ENCODE data around the gene ARAP2. TPM values are rescaled to one million over a fixed set of nuclear protein-coding genes. Genes with fewer than 3 reads are reported as not detected.

The ARAP2 gene
- total and polyA plus RNA-seq, 9 of the 15 experiments (the other 6 are each of a cell fraction or from before 2014, with no cell fraction given) = 0.03 to 0.35 (median 0.11) TPM; not detected in 4

GRCh38 chr4:36249610-36250009, 5.3 kb upstream of the ARAP2 start (continued):
- TF ChIP-seq, protein P1, sequence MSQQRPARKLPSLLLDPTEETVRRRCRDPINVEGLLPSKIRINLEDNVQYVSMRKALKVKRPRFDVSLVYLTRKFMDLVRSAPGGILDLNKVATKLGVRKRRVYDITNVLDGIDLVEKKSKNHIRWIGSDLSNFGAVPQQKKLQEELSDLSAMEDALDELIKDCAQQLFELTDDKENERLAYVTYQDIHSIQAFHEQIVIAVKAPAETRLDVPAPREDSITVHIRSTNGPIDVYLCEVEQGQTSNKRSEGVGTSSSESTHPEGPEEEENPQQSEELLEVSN (IDR thresholded peaks at IDR 0.05; ENCODE audit: borderline replicate concordance in 1 of 2, extremely low read depth in 1 of 2, insufficient read depth in 1 of 2, insufficient read length in 1 of 2, low read depth in 1 of 2, low read length in 1 of 2, poor library complexity in 1 of 2, severe bottlenecking in 1 of 2) = no peak
- TF ChIP-seq DEAF1 (CRISPR knock-in tag; IDR thresholded peaks at IDR 0.05) (no peak), PHB2 (IDR thresholded peaks at IDR 0.05; ENCODE audit: low read depth) (no peak), ZNF707 (CRISPR knock-in tag; conservative IDR thresholded peaks at IDR 0.05) (no peak)

GRCh38 chr4:36243355-36244256, 708 bp downstream of the ARAP2 start:
- H3K4me3 ChIP-seq = no peak overlapping the region
- no peaks in the 10 kb centered on the region for H3K27me3 ChIP-seq (ENCODE audit: control insufficient read depth in 2 of 2, insufficient read depth in 2 of 2, low read length in 2 of 2)
- no peaks in the 10 kb centered on the region for H3K36me3 ChIP-seq (ENCODE audit: control insufficient read depth, insufficient read depth, low read length)
- H3K9ac ChIP-seq (ENCODE audit: insufficient read depth in 1 of 2, low read depth in 2 of 2, low read length in 2 of 2) = no peak overlapping the region
- FAIRE-seq (no peak), DNase-seq (ENCODE audit: extremely low read depth in 1 of 4, low spot score in 3 of 4) (peak in 1 of 4 experiments; percentile 5), ATAC-seq (no peak)
- H3K27ac ChIP-seq (ENCODE audit: extremely low read depth, low read depth, low read length) = no peak overlapping the region
- intact Hi-C loops (cut with micrococcal nuclease) (no loop called here), in situ Hi-C loops (cut with MboI) (no loop called here)
- no peaks in the 10 kb centered on the region for H3K9me1 ChIP-seq (ENCODE audit: control insufficient read depth, insufficient read depth, low read length)
- H3K4me1 ChIP-seq (replicated peaks in 1 of 2; ENCODE audit: control insufficient read depth in 2 of 2, insufficient read depth in 2 of 2, low read length in 2 of 2) = peaks cover 0 to 9% of the 10 kb centered on the region in 2 experiments; a peak in 1 of 5 replicates
- H2AFZ ChIP-seq (ENCODE audit: low read depth, low read length) = no peak overlapping the region
- no peaks in the 10 kb centered on the region for H4K20me1 ChIP-seq (replicated peaks; ENCODE audit: control insufficient read depth, insufficient read depth, low read length)
- ChIA-PET POLR2A (no interaction called here), CTCF (ENCODE audit: low intra/inter-chr PET ratio) (no interaction called here)
- no peaks in the 10 kb centered on the region for H3K9me3 ChIP-seq (replicated peaks; ENCODE audit: control insufficient read depth, insufficient read depth, low read depth, low read length)
- H3K79me2 ChIP-seq (ENCODE audit: control insufficient read depth, insufficient read depth, low read length) = no peaks in the 10 kb centered on the region
- H3K4me2 ChIP-seq (ENCODE audit: insufficient read depth, low read length) = no peak overlapping the region
- BruUV-seq (replicated peaks) = no TSS peak
- 11% methylated on average over 26 of the region's 38 CpGs for WGBS (ENCODE audit: insufficient coverage, low coverage, missing lambda C conversion rate)
- TF ChIP-seq ZNF644 (tag; IDR thresholded peaks at IDR 0.05; ENCODE audit: low read depth) = no peak
- TF ChIP-seq EGR1 (conservative IDR thresholded peaks at IDR 0.05) = no peak
- no peak for TF ChIP-seq EWSR1 (IDR thresholded peaks at IDR 0.05; ENCODE audit: borderline replicate concordance, low read depth, partially characterized antibody)
- TF ChIP-seq GABPB1 (CRISPR knock-in tag; IDR thresholded peaks at IDR 0.05) = no peak
- no peak for TF ChIP-seq FOXK1 (CRISPR knock-in tag; IDR thresholded peaks at IDR 0.05; ENCODE audit: borderline replicate concordance)
- no peak for TF ChIP-seq TCF7 (IDR thresholded peaks at IDR 0.05; ENCODE audit: borderline replicate concordance)
- TF ChIP-seq NCOR1 (IDR thresholded peaks at IDR 0.05) = no peak
- no peak for TF ChIP-seq ZNF561 (CRISPR knock-in tag; conservative IDR thresholded peaks at IDR 0.05)
- TF ChIP-seq ZNF174 (CRISPR knock-in tag; IDR thresholded peaks at IDR 0.05) = no peak
- TF ChIP-seq ZBTB9 (CRISPR knock-in tag; IDR thresholded peaks at IDR 0.05) = no peak
- no peak for TF ChIP-seq SRSF1 (IDR thresholded peaks at IDR 0.05; ENCODE audit: low read depth, low read length)
- no peak for TF ChIP-seq PTTG1 (tag; IDR thresholded peaks at IDR 0.05; ENCODE audit: low read depth)
